ENCODE measurements around the gene LOXL1.
"Not testable (repeated sequence)": the region's sequence is repeated elsewhere in the genome, so short reads cannot be mapped to it uniquely, and the experiment has no call there.

DNA sequence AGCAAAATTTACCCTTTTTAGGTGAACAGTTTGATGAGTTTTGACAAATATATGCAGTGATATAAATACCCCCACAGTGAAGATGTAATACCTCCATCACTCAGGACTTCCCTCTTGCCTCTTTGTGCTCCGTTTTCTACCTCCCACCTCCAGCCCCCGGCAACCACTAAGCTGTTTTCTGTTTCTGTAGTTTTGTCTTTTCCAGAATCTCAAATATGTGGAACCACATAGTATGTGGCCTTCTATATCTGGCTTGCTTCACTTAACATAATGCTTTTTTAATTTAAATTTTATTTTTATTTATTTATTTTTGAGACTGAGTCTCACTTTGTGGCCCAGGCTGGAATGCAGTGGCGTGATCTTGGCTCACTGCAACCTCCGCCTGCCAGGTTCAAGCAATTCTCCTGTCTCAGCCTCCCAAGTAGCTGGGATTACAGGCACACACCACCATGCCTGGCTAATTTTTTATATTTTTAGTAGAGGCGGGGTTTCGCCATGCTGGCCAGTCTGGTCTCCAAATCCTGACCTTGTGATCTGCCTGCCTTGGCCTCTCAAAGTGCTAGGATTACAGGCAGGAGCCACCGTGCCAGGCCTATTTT lies 34.3 kb downstream of the LOXL1 start:
- not testable (repeated sequence) for TF ChIP-seq EZH2 (IDR thresholded peaks at IDR 0.05; ENCODE audit: borderline replicate concordance, low read length); CTCF (IDR thresholded peaks at IDR 0.05; ENCODE audit: low read length)
